Erythroblast (primary cell): ENCODE measurements around the gene MAD1L1.

Experiments
- GATA1 ChIP-seq: IDR thresholded peaks from 2 replicates; pipeline ENCODE4 v1.6.1; 2011; ENCODE audit warnings: low read depth, mild to moderate bottlenecking, control low read depth, low read length, moderate library complexity
- POLR2A ChIP-seq: IDR thresholded peaks from 2 replicates; pipeline ENCODE4 v1.6.1; 2011; ENCODE audit warnings: mild to moderate bottlenecking, low read length

DNA sequence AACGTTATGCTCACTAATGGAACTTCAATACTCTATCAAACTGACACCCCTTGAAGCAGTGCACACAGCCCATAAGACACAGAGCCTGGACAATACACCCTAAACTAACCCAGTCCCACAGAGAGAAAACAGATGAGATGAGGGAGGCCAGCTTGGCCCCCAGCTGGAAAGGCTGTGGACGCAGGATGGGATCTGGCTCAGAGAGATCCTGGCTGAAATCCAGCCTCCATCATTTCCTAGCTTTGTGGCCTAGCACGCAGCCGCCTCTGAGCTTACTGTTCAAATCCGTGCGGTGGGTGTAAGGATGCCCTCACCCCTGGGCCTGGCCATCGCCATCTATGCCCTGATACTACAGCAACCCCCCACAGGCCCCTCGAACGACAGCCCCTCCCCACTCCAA lies 48.8 kb upstream of the MAD1L1 start:
- TF ChIP-seq POLR2A = no peak
- TF ChIP-seq GATA1 = no peak
